Smooth muscle cell of trachea (primary cell): Measurements from ENCODE around the gene NR5A2. TPM values are rescaled to one million over a fixed set of nuclear protein-coding genes. Genes with fewer than 3 reads are reported as not detected.

Source experiments
- total RNA-seq: library from RNA; depleted of rRNA; stranded (reverse); fragments of >200 nt; gene quantifications from 2 replicates; pipeline ENCODE4 v1.2.1, GENCODE V29; 2014

The NR5A2 gene
- 0.15 TPM in 1 of 2 replicates, not detected in the other for total RNA-seq

GRCh38 chr1:200027264-200027823 lies at the start of gene NR5A2:
NR5A2 (plus strand) TSS chr1:200027710; CDS start chr1:200027848, 138 bp downstream.

